Liver (tissue), 9 donors: ENCODE results near the gene ARAP2. TPM values are rescaled to one million over a fixed set of nuclear protein-coding genes. Genes with fewer than 3 reads are reported as not detected.

Source experiments
- DNase-seq: peaks from one replicate; pipeline ENCODE4 v3.0.0-alpha.2; 2017; ENCODE audit warnings: low spot score
- H3K27ac ChIP-seq, 2 donors: one replicate each; pipeline ENCODE4 v1.7.0; 2013; ENCODE audit warnings: inconsistent platforms in 2 of 2, low read length in 2 of 2, control low read depth in 1 of 2, low read depth in 1 of 2, mild to moderate bottlenecking in 1 of 2
- H3K27me3 ChIP-seq, 4 donors: one replicate each; pipeline versions ENCODE4 v1.6.1 to v1.7.0; 2013; ENCODE audit warnings: low read length in 3 of 4, inconsistent platforms in 1 of 4, mild to moderate bottlenecking in 1 of 4, moderate library complexity in 1 of 4; ENCODE audit not compliant: control insufficient read depth in 4 of 4, insufficient read depth in 4 of 4
- H3K36me3 ChIP-seq, 4 donors: one replicate each; pipeline versions ENCODE4 v1.6.1 to v1.7.0; 2013; ENCODE audit warnings: low read length in 3 of 4, mild to moderate bottlenecking in 3 of 4, low read depth in 1 of 4, moderate library complexity in 1 of 4; ENCODE audit not compliant: control insufficient read depth in 4 of 4, insufficient read depth in 3 of 4
- H3K4me1 ChIP-seq, 4 donors: one replicate each; pipeline versions ENCODE4 v1.6.1 to v1.7.0; 2013; ENCODE audit warnings: low read length in 3 of 4, mild to moderate bottlenecking in 3 of 4, moderate library complexity in 1 of 4; ENCODE audit not compliant: control insufficient read depth in 4 of 4, insufficient read depth in 4 of 4
- H3K4me3 ChIP-seq, 3 donors: one replicate each; pipeline versions ENCODE4 v1.6.1 to v1.7.0; 2013; ENCODE audit warnings: low read length in 3 of 3, control low read depth in 1 of 3, low read depth in 1 of 3, mild to moderate bottlenecking in 1 of 3
- H3K9ac ChIP-seq, 2 donors: one replicate each; pipeline ENCODE4 v1.7.0; 2013; ENCODE audit warnings: low read length in 2 of 2, mild to moderate bottlenecking in 2 of 2, moderate library complexity in 2 of 2, control low read depth in 1 of 2, low read depth in 1 of 2
- H3K9me3 ChIP-seq, 4 donors: one replicate each; pipeline versions ENCODE4 v1.6.1 to v1.7.0; 2013; ENCODE audit warnings: low read length in 3 of 4; ENCODE audit not compliant: control insufficient read depth in 4 of 4
- CTCF ChIP-seq: fragments of 150-350 bp; IDR thresholded peaks from 2 replicates; pipeline ENCODE4 v1.5.1; 2017; ENCODE audit warnings: improper control_type of control experiment, low read depth, low read length; ENCODE audit not compliant: missing input control
- FOXA1 ChIP-seq: IDR thresholded peaks from 2 replicates; pipeline ENCODE4 v1.6.1; 2016; ENCODE audit warnings: antibody characterized with exemption
- GABPA ChIP-seq, 2 donors: IDR thresholded peaks in 1 of 2; conservative IDR thresholded peaks in 1 of 2; 2 replicates each; pipeline ENCODE4 v1.6.1; 2016; ENCODE audit warnings: antibody characterized with exemption in 2 of 2, mild to moderate bottlenecking in 1 of 2, moderate library complexity in 1 of 2
- JUND ChIP-seq, 2 donors: IDR thresholded peaks; 2 replicates each; pipeline ENCODE4 v1.6.1; 2016; ENCODE audit warnings: antibody characterized with exemption in 2 of 2
- NR2F2 ChIP-seq: IDR thresholded peaks from 2 replicates; pipeline ENCODE4 v1.6.1; 2016; ENCODE audit warnings: antibody characterized with exemption
- RAD21 ChIP-seq, 2 donors: IDR thresholded peaks; 2 replicates each; pipeline ENCODE4 v1.6.1; 2016; ENCODE audit warnings: antibody characterized with exemption in 2 of 2, mild to moderate bottlenecking in 2 of 2
- REST ChIP-seq: IDR thresholded peaks from 2 replicates; pipeline ENCODE4 v1.6.1; 2016; ENCODE audit warnings: antibody characterized with exemption, mild to moderate bottlenecking
- RXRA ChIP-seq, 2 donors: IDR thresholded peaks; 2 replicates each; pipeline ENCODE4 v1.6.1; 2017 to 2018; ENCODE audit warnings: antibody characterized with exemption in 2 of 2, mild to moderate bottlenecking in 1 of 2
- SP1 ChIP-seq: IDR thresholded peaks from 2 replicates; pipeline ENCODE4 v1.6.1; 2018; ENCODE audit warnings: antibody characterized with exemption, mild to moderate bottlenecking
- TAF1 ChIP-seq: conservative IDR thresholded peaks from 2 replicates; pipeline ENCODE4 v1.6.1; 2016; ENCODE audit warnings: antibody characterized with exemption, mild to moderate bottlenecking
- WGBS: extraction: QIAGEN DNeasy Blood & Tissue Kit; methylation state at CpG from one replicate; pipeline ENCODE4 v1.1.7; 2013; 5-methylcytosine and 5-hydroxymethylcytosine counted together
- polyA plus RNA-seq, 2 donors: library from polyadenylated mRNA; stranded (reverse) in 1 of 2; unstranded in 1 of 2; fragments of 200-250 nt in 1 of 2; fragments of >200 nt in 1 of 2; fragmentation: Nextera tagmentation in 1 of 2; extraction: Ambion mirVana in 1 of 2; gene quantifications; one replicate each; pipeline versions ENCODE4 v1.2.1 to v1.2.3, GENCODE V29; 2013 to 2015
- total RNA-seq, 2 donors: library from RNA; depleted of rRNA; stranded (reverse); fragments of >200 nt; gene quantifications; one replicate each; pipeline ENCODE4 v1.2.3, GENCODE V29; 2014
- TF ChIP-seq, protein P1 (sequence below): IDR thresholded peaks from 2 replicates; pipeline ENCODE4 v1.6.1; 2016; ENCODE audit warnings: antibody characterized with exemption
- TF ChIP-seq, protein P2 (sequence below): IDR thresholded peaks from 2 replicates; pipeline ENCODE4 v1.6.1; 2016; ENCODE audit warnings: antibody characterized with exemption
- donor health status: healthy.
- donor health status: healthy.
- donor health status: healthy.
- donor health status: healthy.
- donor health status: healthy.

The ARAP2 gene
- total and polyA plus RNA-seq, 4 donors: 1.6 to 23.6 (median 5.4) TPM

GRCh38 chr4:36111172-36111571 is 133.1 kb downstream of the ARAP2 start:
- Histone ChIP-seq H3K9ac (no peak overlapping the region), H3K36me3 (peaks cover 0 to 9% (median 6%) of the 10 kb centered on the region in 4 donors), H3K4me3 (no peak overlapping the region), H3K27ac (no peak overlapping the region), H3K27me3 (no peaks in the 10 kb centered on the region), H3K4me1 (no peaks in the 10 kb centered on the region), H3K9me3 (no peaks in the 10 kb centered on the region)
- DNase-seq: no peak
- no peak for TF ChIP-seq SP1
- no peak for TF ChIP-seq RAD21 (IDR thresholded peaks at IDR 0.05)
- no peak for TF ChIP-seq JUND (IDR thresholded peaks at IDR 0.05)

DNA sequence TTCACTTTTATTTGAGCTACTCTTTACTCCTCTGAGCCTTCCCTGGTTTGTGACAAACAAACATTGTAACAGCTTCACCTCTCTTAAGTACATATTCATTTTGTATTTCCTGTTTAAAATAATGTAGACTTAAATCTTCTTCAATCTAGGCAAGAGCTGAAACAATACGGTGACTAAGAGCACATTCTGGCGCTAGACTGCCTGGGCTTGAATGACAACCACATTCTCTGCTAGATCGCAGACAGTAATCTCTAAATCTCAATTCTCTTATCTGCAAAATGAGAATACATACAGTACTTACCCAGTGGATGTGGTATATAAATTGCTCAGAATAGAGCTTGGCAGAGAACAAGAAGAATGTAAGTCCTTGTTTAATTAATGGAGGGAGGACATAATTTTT is 144.8 kb downstream of the ARAP2 start:
- TF ChIP-seq RXRA (IDR thresholded peaks at IDR 0.05) (no peak), FOXA1 (no peak), CTCF (no peak), RAD21 (IDR thresholded peaks at IDR 0.05) (no peak), REST (no peak), NR2F2 (no peak), TAF1 (no peak), GABPA (IDR thresholded peaks at IDR 0.05 in 1 of 2, conservative IDR thresholded peaks at IDR 0.05 in 1 of 2) (no peak)
- TF ChIP-seq, protein P1, sequence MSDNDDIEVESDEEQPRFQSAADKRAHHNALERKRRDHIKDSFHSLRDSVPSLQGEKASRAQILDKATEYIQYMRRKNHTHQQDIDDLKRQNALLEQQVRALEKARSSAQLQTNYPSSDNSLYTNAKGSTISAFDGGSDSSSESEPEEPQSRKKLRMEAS: no peak
- TF ChIP-seq, protein P2, sequence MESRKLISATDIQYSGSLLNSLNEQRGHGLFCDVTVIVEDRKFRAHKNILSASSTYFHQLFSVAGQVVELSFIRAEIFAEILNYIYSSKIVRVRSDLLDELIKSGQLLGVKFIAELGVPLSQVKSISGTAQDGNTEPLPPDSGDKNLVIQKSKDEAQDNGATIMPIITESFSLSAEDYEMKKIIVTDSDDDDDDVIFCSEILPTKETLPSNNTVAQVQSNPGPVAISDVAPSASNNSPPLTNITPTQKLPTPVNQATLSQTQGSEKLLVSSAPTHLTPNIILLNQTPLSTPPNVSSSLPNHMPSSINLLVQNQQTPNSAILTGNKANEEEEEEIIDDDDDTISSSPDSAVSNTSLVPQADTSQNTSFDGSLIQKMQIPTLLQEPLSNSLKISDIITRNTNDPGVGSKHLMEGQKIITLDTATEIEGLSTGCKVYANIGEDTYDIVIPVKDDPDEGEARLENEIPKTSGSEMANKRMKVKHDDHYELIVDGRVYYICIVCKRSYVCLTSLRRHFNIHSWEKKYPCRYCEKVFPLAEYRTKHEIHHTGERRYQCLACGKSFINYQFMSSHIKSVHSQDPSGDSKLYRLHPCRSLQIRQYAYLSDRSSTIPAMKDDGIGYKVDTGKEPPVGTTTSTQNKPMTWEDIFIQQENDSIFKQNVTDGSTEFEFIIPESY: no peak
- H3K27ac ChIP-seq: no peak overlapping the region
- H3K4me1 ChIP-seq: no peaks in the 10 kb centered on the region
- H3K4me3 ChIP-seq: no peak overlapping the region
- no peak overlapping the region for H3K9ac ChIP-seq
- H3K36me3 ChIP-seq: peaks cover 0 to 4% (median 0%) of the 10 kb centered on the region in 4 donors
- H3K27me3 ChIP-seq: no peaks in the 10 kb centered on the region
- no peak for DNase-seq
- no peaks in the 10 kb centered on the region for H3K9me3 ChIP-seq
- WGBS: 93% methylated on average over 3 of the region's 3 CpGs
